Measurements from ENCODE around the gene TEAD4. TPM values are rescaled to one million over a fixed set of nuclear protein-coding genes. Genes with fewer than 3 reads are reported as not detected.

Gene TEAD4
- total RNA-seq, 1 donor from 2014 or later: 19.7 TPM

DNA sequence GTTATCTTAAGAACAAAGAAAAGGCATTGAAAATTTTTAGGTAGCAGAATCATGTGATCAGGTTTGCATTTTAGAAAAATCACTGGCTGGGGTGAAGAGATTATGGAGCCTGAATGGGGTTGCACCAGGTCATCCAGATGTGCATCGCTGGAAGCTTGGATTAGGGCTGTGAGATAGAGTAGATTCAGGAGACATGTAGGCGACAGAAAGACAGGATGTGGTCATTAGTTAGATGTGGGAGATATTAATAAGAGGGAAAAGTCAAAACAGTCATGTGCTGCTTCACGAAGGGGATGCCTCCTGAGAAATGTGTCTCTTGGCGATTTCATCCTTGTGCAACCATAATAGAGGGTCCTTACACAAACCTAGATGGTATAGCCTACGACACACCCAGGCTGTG is 25.1 kb downstream of the TEAD4 start:
- peaks cover 10% of the 10 kb centered on the region for H3K36me3 Mint-ChIP-seq (ENCODE audit: insufficient read depth)
- H3K9me3 Mint-ChIP-seq (ENCODE audit: low read depth): peaks cover 8% of the 10 kb centered on the region
- TF ChIP-seq, protein P1, sequence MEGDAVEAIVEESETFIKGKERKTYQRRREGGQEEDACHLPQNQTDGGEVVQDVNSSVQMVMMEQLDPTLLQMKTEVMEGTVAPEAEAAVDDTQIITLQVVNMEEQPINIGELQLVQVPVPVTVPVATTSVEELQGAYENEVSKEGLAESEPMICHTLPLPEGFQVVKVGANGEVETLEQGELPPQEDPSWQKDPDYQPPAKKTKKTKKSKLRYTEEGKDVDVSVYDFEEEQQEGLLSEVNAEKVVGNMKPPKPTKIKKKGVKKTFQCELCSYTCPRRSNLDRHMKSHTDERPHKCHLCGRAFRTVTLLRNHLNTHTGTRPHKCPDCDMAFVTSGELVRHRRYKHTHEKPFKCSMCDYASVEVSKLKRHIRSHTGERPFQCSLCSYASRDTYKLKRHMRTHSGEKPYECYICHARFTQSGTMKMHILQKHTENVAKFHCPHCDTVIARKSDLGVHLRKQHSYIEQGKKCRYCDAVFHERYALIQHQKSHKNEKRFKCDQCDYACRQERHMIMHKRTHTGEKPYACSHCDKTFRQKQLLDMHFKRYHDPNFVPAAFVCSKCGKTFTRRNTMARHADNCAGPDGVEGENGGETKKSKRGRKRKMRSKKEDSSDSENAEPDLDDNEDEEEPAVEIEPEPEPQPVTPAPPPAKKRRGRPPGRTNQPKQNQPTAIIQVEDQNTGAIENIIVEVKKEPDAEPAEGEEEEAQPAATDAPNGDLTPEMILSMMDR (IDR thresholded peaks at IDR 0.05; ENCODE audit: unreplicated experiment): no peak
- DNase-seq (ENCODE audit: low spot score, unreplicated experiment): no peak
- H3K27me3 Mint-ChIP-seq: no peaks in the 10 kb centered on the region
- H3K4me3 Mint-ChIP-seq (ENCODE audit: low read depth): no peak overlapping the region
- no peak overlapping the region for H3K27ac Mint-ChIP-seq
- no peaks in the 10 kb centered on the region for H3K4me1 Mint-ChIP-seq (ENCODE audit: low read depth)

DNA sequence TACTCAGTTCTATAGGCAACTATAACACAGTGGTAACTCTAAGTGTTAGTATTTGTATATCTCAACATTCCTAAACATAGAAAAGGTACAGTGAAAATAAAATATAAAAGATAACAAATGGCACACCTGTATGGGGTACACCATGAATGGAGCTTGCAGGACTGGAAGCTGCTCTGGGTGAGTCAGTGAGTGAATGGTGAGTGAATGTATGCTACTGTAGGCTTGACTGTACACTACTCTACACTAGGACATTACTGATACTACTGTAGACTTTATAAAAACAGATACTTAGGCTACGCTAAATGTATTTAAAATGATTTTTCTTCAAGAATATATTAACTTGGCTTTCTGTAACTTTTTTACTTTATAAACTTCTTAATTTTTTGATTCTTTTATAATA is 25.5 kb downstream of the TEAD4 start:
- Mint-ChIP-seq H3K27ac (no peak overlapping the region), H3K9me3 (ENCODE audit: low read depth) (peaks cover 10% of the 10 kb centered on the region), H3K4me1 (ENCODE audit: low read depth) (no peaks in the 10 kb centered on the region)

DNA sequence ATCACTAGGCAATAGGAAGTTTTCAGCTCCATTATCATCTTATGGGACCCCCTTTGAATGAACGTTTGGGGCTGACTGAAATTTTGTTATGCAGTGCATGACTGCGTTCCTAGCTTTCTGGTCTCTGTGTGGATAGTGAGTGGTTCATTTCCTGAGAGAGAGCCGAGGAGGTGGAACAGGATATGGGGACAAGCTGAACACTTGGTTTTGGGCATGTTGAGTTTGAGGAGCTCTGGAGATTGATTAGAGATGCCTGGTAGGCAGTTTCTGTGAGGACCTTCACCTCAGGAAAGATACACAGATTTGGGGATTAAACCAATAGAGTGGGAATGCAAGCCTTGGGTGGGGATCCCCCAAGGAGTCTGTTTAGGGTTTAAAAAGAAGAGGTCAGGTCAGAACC is 27.7 kb downstream of the TEAD4 start:
- Mint-ChIP-seq H3K9me3 (ENCODE audit: low read depth) (peaks cover 14% of the 10 kb centered on the region), H3K36me3 (ENCODE audit: insufficient read depth) (peaks cover 15% of the 10 kb centered on the region), H3K27me3 (no peaks in the 10 kb centered on the region), H3K4me1 (ENCODE audit: low read depth) (no peaks in the 10 kb centered on the region), H3K27ac (peak overlapping the region; percentile 12), H3K4me3 (ENCODE audit: low read depth) (no peak overlapping the region)
- TF ChIP-seq, protein P1 (IDR thresholded peaks at IDR 0.05; ENCODE audit: unreplicated experiment): no peak
- DNase-seq (ENCODE audit: low spot score, unreplicated experiment): no peak

More for the DNA sequence above, 25.5 kb downstream of the TEAD4 start:
- Mint-ChIP-seq H3K36me3 (ENCODE audit: insufficient read depth) (peaks cover 11% of the 10 kb centered on the region), H3K4me3 (ENCODE audit: low read depth) (no peak overlapping the region), H3K27me3 (no peaks in the 10 kb centered on the region)
- TF ChIP-seq, protein P1 (IDR thresholded peaks at IDR 0.05; ENCODE audit: unreplicated experiment): no peak
- no peak for DNase-seq (ENCODE audit: low spot score, unreplicated experiment)

DNA sequence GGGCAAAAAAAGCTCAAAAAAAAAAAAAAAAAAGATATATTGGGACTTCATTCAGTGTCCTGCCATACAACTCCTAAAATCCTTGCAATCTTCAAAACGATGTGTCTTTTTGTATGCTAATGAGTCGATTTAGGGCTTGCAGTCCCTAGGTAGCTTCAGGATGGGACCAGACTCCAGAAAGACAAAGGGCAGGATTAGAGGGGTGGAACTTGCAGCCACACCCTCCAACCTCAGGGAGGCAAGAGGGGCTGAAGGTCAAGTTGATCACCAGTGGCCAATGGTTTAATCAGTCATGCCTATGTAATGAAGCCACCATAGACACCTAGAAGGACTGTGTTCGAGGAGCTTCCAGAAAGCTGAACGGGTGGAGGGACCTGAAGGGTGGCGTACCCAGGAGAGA is 29.3 kb downstream of the TEAD4 start:
- peaks cover 15% of the 10 kb centered on the region for H3K36me3 Mint-ChIP-seq (ENCODE audit: insufficient read depth)
- no peaks in the 10 kb centered on the region for H3K4me1 Mint-ChIP-seq (ENCODE audit: low read depth)
- TF ChIP-seq, protein P1 (IDR thresholded peaks at IDR 0.05; ENCODE audit: unreplicated experiment): no peak
- H3K27me3 Mint-ChIP-seq: no peaks in the 10 kb centered on the region
- no peak for DNase-seq (ENCODE audit: low spot score, unreplicated experiment)
- no peak overlapping the region for H3K4me3 Mint-ChIP-seq (ENCODE audit: low read depth)
- H3K9me3 Mint-ChIP-seq (ENCODE audit: low read depth): peaks cover 14% of the 10 kb centered on the region
- H3K27ac Mint-ChIP-seq: no peak overlapping the region

DNA sequence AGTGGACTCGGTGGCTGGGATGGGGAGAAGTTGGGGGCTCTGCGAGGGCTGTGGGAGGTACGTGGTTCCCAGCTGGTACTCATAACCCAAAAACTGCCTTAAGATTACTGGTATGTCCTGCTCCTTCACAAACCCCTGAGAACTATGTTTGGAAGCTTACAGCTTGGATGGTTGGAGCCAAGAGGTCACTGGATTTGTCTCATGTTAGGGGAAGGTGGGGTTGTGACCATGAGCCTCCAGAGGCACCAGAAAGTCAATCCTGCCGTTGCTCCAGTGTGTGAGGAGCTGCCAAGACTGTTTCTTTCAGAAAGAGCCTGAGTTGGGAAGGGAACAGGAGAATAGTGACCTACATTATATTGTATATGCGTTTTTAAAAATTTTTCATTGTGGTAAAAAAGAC is 33.5 kb downstream of the TEAD4 start:
- Mint-ChIP-seq H3K4me3 (ENCODE audit: low read depth) (no peak overlapping the region), H3K9me3 (ENCODE audit: low read depth) (peaks cover 9% of the 10 kb centered on the region), H3K27ac (no peak overlapping the region), H3K36me3 (ENCODE audit: insufficient read depth) (peaks cover 9% of the 10 kb centered on the region), H3K4me1 (ENCODE audit: low read depth) (no peaks in the 10 kb centered on the region), H3K27me3 (no peaks in the 10 kb centered on the region)
- TF ChIP-seq, protein P1 (IDR thresholded peaks at IDR 0.05; ENCODE audit: unreplicated experiment): no peak
- no peak for DNase-seq (ENCODE audit: low spot score, unreplicated experiment)

Measured in progenitor cell of endocrine pancreas (in vitro differentiated cells).